ENCODE results near the gene METTL2B.
"Not testable (repeated sequence)": the region's sequence is repeated elsewhere in the genome, so short reads cannot be mapped to it uniquely, and the experiment has no call there.

Gene METTL2B

DNA sequence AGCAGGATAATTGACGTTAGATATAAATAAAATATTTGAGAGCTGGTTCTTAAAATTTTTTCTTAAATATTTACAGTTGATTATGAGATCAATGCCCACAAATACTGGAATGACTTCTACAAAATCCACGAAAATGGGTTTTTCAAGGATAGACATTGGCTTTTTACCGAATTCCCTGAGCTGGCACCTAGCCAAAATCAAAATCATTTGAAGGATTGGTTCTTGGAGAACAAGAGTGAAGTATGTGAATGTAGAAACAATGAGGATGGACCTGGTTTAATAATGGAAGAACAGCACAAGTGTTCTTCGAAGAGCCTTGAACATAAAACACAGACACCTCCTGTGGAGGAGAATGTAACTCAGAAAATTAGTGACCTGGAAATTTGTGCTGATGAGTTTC is 2.5 kb downstream of the METTL2B start:
- H3K4me2 ChIP-seq (ENCODE audit: low read length); H3K18ac ChIP-seq (ENCODE audit: low read length); H2BK12ac ChIP-seq (ENCODE audit: low read length); H2BK5ac ChIP-seq (ENCODE audit: low read depth, low read length, poor library complexity); H2AFZ ChIP-seq (ENCODE audit: insufficient read depth, low read length, poor library complexity); H4K12ac ChIP-seq (ENCODE audit: low read depth, low read length); H3K79me2 ChIP-seq (ENCODE audit: control insufficient read depth, insufficient read depth, low read length, poor library complexity); H4K8ac ChIP-seq (ENCODE audit: low read depth, low read length); H3K4ac ChIP-seq (ENCODE audit: low read depth, low read length); H3K27ac ChIP-seq (ENCODE audit: low read depth, low read length); H3K4me1 ChIP-seq (ENCODE audit: control insufficient read depth in 1 of 2, insufficient read depth in 2 of 2, low read length in 2 of 2); H2AK5ac ChIP-seq (ENCODE audit: low read length); H3K9ac ChIP-seq (ENCODE audit: low read length); H3K14ac ChIP-seq (ENCODE audit: low read length); DNase-seq; H2BK120ac ChIP-seq (ENCODE audit: insufficient read depth, low read length, poor library complexity); H3K79me1 ChIP-seq (ENCODE audit: low read length); H3K9me3 ChIP-seq (ENCODE audit: insufficient read depth, low read depth, low read length); H3K27me3 ChIP-seq (ENCODE audit: insufficient read depth, low read length); H3K36me3 ChIP-seq (ENCODE audit: control insufficient read depth in 1 of 2, insufficient read depth in 2 of 2, low read length in 2 of 2); H4K91ac ChIP-seq (ENCODE audit: low read depth, low read length); H3K4me3 ChIP-seq (ENCODE audit: low read depth, low read length); H3K23ac ChIP-seq (ENCODE audit: low read length): not testable (repeated sequence)
- 100% methylated on average over 1 of the region's 4 CpGs for WGBS (ENCODE audit: extremely low coverage, insufficient coverage, insufficient read length)

DNA sequence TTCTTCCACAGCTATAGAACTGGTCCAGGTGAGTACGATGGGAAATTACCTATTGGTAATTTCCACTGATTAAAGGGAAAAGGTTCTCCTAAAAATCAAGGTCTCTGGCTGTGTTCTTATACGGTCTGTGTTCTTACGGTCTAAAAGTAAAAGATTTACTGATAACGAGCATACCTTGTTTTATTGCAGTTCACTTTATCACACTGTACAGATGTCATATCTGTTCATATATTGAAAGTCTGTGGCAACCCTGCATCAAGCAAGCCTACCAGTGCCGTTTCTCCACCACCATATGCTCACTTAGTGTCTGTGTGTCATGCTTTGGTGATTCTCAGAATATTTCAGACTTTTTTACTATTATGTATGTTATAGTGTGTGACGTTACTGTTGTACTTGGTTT is 11.6 kb downstream of the METTL2B start:
- H2BK120ac ChIP-seq (ENCODE audit: insufficient read depth, low read length, poor library complexity); H2AFZ ChIP-seq (ENCODE audit: insufficient read depth, low read length, poor library complexity); DNase-seq: not testable (repeated sequence)

DNA sequence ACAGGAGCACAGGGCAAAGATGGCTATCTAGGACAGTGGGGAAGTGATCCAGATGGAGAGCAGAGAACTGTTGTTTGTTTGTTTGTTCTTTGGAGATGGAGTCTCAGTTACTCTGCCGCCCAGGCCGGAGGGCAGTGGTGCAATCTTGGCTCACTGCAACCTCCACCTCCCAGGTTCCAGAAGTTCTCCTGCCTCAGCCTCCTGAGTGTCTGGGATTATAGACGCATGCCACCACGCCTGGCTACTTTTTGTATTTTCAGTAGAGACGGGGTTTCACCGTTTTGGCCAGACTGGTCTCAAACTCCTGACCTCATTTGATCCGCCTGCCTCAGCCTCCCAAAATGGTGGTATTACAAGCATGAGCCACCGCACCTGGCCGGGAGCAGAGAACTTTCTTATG is 20.9 kb downstream of the METTL2B start:
- no peak overlapping the region for H2AFZ ChIP-seq (ENCODE audit: insufficient read depth, low read length, poor library complexity)
- no peak overlapping the region for H2BK12ac ChIP-seq (ENCODE audit: low read length)
- no peak overlapping the region for H3K4me3 ChIP-seq (ENCODE audit: low read depth, low read length)
- H3K4me1 ChIP-seq (ENCODE audit: control insufficient read depth in 1 of 2, insufficient read depth in 2 of 2, low read length in 2 of 2) = no peaks in the 10 kb centered on the region
- H3K23ac ChIP-seq (ENCODE audit: low read length) = no peak overlapping the region
- DNase-seq = no peak
- H3K18ac ChIP-seq (ENCODE audit: low read length) = no peak overlapping the region
- no peak overlapping the region for H3K27ac ChIP-seq (ENCODE audit: low read depth, low read length)
- no peak overlapping the region for H3K4ac ChIP-seq (ENCODE audit: low read depth, low read length)
- H2BK5ac ChIP-seq (ENCODE audit: low read depth, low read length, poor library complexity) = no peak overlapping the region
- H3K27me3 ChIP-seq (ENCODE audit: insufficient read depth, low read length) = no peaks in the 10 kb centered on the region
- H4K12ac ChIP-seq (ENCODE audit: low read depth, low read length) = no peak overlapping the region
- H3K79me2 ChIP-seq (ENCODE audit: control insufficient read depth, insufficient read depth, low read length, poor library complexity) = no peaks in the 10 kb centered on the region
- no peaks in the 10 kb centered on the region for H3K79me1 ChIP-seq (ENCODE audit: low read length)
- peak overlapping the region; percentile 64 for H3K9ac ChIP-seq (ENCODE audit: low read length)
- H3K14ac ChIP-seq (ENCODE audit: low read length) = no peak overlapping the region
- H3K36me3 ChIP-seq (ENCODE audit: control insufficient read depth in 1 of 2, insufficient read depth in 2 of 2, low read length in 2 of 2) = peaks cover 21 to 26% of the 10 kb centered on the region in 2 experiments
- no peak overlapping the region for H2AK5ac ChIP-seq (ENCODE audit: low read length)
- no peak overlapping the region for H4K8ac ChIP-seq (ENCODE audit: low read depth, low read length)
- H3K4me2 ChIP-seq (ENCODE audit: low read length) = no peak overlapping the region
- no CpG with 5 or more reads among the region's 9 CpGs for WGBS (ENCODE audit: extremely low coverage, insufficient coverage, insufficient read length)
- H4K91ac ChIP-seq (ENCODE audit: low read depth, low read length) = no peak overlapping the region
- H2BK120ac ChIP-seq (ENCODE audit: insufficient read depth, low read length, poor library complexity) = no peak overlapping the region
- no peaks in the 10 kb centered on the region for H3K9me3 ChIP-seq (ENCODE audit: insufficient read depth, low read depth, low read length)

More for the DNA sequence above, 11.6 kb downstream of the METTL2B start:
- H4K91ac ChIP-seq (ENCODE audit: low read depth, low read length); H3K4me1 ChIP-seq (ENCODE audit: control insufficient read depth in 1 of 2, insufficient read depth in 2 of 2, low read length in 2 of 2); H3K23ac ChIP-seq (ENCODE audit: low read length); H3K27ac ChIP-seq (ENCODE audit: low read depth, low read length); H4K8ac ChIP-seq (ENCODE audit: low read depth, low read length); H3K4ac ChIP-seq (ENCODE audit: low read depth, low read length); H3K14ac ChIP-seq (ENCODE audit: low read length); H3K79me1 ChIP-seq (ENCODE audit: low read length); H2BK5ac ChIP-seq (ENCODE audit: low read depth, low read length, poor library complexity); H2AK5ac ChIP-seq (ENCODE audit: low read length); H3K4me3 ChIP-seq (ENCODE audit: low read depth, low read length); H3K4me2 ChIP-seq (ENCODE audit: low read length); H3K18ac ChIP-seq (ENCODE audit: low read length); H2BK12ac ChIP-seq (ENCODE audit: low read length); H3K9me3 ChIP-seq (ENCODE audit: insufficient read depth, low read depth, low read length); H3K79me2 ChIP-seq (ENCODE audit: control insufficient read depth, insufficient read depth, low read length, poor library complexity); H4K12ac ChIP-seq (ENCODE audit: low read depth, low read length); H3K27me3 ChIP-seq (ENCODE audit: insufficient read depth, low read length); H3K9ac ChIP-seq (ENCODE audit: low read length): not testable (repeated sequence)
- peaks cover 0 to 12% of the 10 kb centered on the region in 2 experiments for H3K36me3 ChIP-seq (ENCODE audit: control insufficient read depth in 1 of 2, insufficient read depth in 2 of 2, low read length in 2 of 2)
- no CpG with 5 or more reads among the region's 6 CpGs for WGBS (ENCODE audit: extremely low coverage, insufficient coverage, insufficient read length)

DNA sequence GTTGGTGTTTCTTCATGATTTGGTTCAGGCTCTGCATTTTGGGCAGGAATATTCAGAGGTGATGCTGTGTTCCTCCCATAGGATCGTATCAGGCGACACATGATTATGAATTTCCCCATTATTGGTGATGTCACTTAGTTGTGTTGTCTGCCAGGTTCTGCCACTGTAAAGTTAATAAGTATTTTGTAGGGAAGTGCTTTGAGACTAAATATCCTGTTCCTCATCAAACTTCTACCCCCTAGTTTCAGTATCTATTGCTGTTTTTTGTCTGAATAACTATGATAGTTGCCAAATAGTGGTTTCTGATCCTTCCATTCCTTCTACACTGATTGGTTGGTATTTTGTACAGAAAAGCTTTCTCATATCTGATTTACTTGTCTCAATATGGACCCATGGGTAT is 28.9 kb downstream of the METTL2B start:
- not testable (repeated sequence) for H4K91ac ChIP-seq (ENCODE audit: low read depth, low read length); H3K18ac ChIP-seq (ENCODE audit: low read length); H3K27me3 ChIP-seq (ENCODE audit: insufficient read depth, low read length); H3K79me1 ChIP-seq (ENCODE audit: low read length); H3K4me3 ChIP-seq (ENCODE audit: low read depth, low read length); H3K14ac ChIP-seq (ENCODE audit: low read length); H3K4me2 ChIP-seq (ENCODE audit: low read length); DNase-seq; H3K4ac ChIP-seq (ENCODE audit: low read depth, low read length); H3K27ac ChIP-seq (ENCODE audit: low read depth, low read length); H2AK5ac ChIP-seq (ENCODE audit: low read length); H2AFZ ChIP-seq (ENCODE audit: insufficient read depth, low read length, poor library complexity); H3K4me1 ChIP-seq (ENCODE audit: control insufficient read depth in 1 of 2, insufficient read depth in 2 of 2, low read length in 2 of 2); H3K9me3 ChIP-seq (ENCODE audit: insufficient read depth, low read depth, low read length); H4K12ac ChIP-seq (ENCODE audit: low read depth, low read length); H2BK5ac ChIP-seq (ENCODE audit: low read depth, low read length, poor library complexity); H4K8ac ChIP-seq (ENCODE audit: low read depth, low read length); H3K79me2 ChIP-seq (ENCODE audit: control insufficient read depth, insufficient read depth, low read length, poor library complexity); H2BK120ac ChIP-seq (ENCODE audit: insufficient read depth, low read length, poor library complexity); H2BK12ac ChIP-seq (ENCODE audit: low read length); H3K9ac ChIP-seq (ENCODE audit: low read length); H3K23ac ChIP-seq (ENCODE audit: low read length)
- no CpG with 5 or more reads among the region's 2 CpGs for WGBS (ENCODE audit: extremely low coverage, insufficient coverage, insufficient read length)
- peaks cover 5 to 10% of the 10 kb centered on the region in 2 experiments for H3K36me3 ChIP-seq (ENCODE audit: control insufficient read depth in 1 of 2, insufficient read depth in 2 of 2, low read length in 2 of 2)

Measured in trophoblast cell (in vitro differentiated cells and primary cell).